OCI-LY7 (cell line): Measurements from ENCODE around the gene GRIK1. TPM values are rescaled to one million over a fixed set of nuclear protein-coding genes. Genes with fewer than 3 reads are reported as not detected.

Experiments used
- BruUV-seq: library from RNA; stranded (reverse); fragments of 400-500 nt; replicated peaks from 2 replicates; lab custom pipeline; 2021; lab: Mats Ljungman, UMichigan
- CTCF ChIA-PET: fragments of 300-600 bp; sonication (Branson Sonifier 250); formaldehyde crosslinking; loops from one replicate; lab custom pipeline; 2022; ENCODE audit warnings: antibody characterized with exemption; ENCODE audit not compliant: unreplicated experiment; lab: Charles Lee
- POLR2A ChIA-PET: fragments of 300-600 bp; sonication (Branson Sonifier 250); formaldehyde crosslinking; loops from one replicate; lab custom pipeline; 2022; ENCODE audit warnings: antibody characterized with exemption; lab: Charles Lee
- DNase-seq: peaks from one replicate; pipeline ENCODE4 v3.0.0-alpha.2; 2015; ENCODE audit warnings: low spot score
- H2AFZ ChIP-seq: fragments of 200-600 bp; sonication (generic), shearing (Covaris generic); 2 replicates; pipeline ENCODE4 v1.6.1; 2014; ENCODE audit warnings: mild to moderate bottlenecking, antibody characterized with exemption, low read length, moderate library complexity
- H3K27ac ChIP-seq: fragments of 200-600 bp; sonication (generic); 2 replicates; pipeline ENCODE4 v1.5.1; 2014; ENCODE audit warnings: mixed run types, low read depth, mild to moderate bottlenecking, moderate library complexity, low read length, inconsistent platforms; ENCODE audit not compliant: poor library complexity, severe bottlenecking
- H3K36me3 ChIP-seq: fragments of 200-600 bp; sonication (generic); 2 replicates; pipeline ENCODE4 v1.6.1; 2014; ENCODE audit warnings: mild to moderate bottlenecking, antibody characterized with exemption, low read length, moderate library complexity, mixed read lengths; ENCODE audit not compliant: insufficient read depth
- H3K4me1 ChIP-seq: fragments of 200-600 bp; sonication (generic); 2 replicates; pipeline ENCODE4 v1.5.1; 2014; ENCODE audit warnings: mild to moderate bottlenecking, low read length; ENCODE audit not compliant: insufficient read depth, poor library complexity, severe bottlenecking
- H3K4me2 ChIP-seq: fragments of 200-600 bp; sonication (generic); 2 replicates; pipeline ENCODE4 v1.6.1; 2014; ENCODE audit warnings: mild to moderate bottlenecking, low read length
- H3K4me3 ChIP-seq: fragments of 200-600 bp; sonication (generic); 2 replicates; pipeline ENCODE4 v1.5.1; 2014; ENCODE audit warnings: mild to moderate bottlenecking, low read depth, low read length; ENCODE audit not compliant: poor library complexity, severe bottlenecking
- H3K79me2 ChIP-seq: fragments of 200-600 bp; sonication (generic); 2 replicates; pipeline ENCODE4 v1.6.1; 2016; ENCODE audit warnings: low read depth, mild to moderate bottlenecking, low read length, moderate library complexity, mixed read lengths; ENCODE audit not compliant: insufficient read depth
- H3K9me2 ChIP-seq: fragments of 200-600 bp; sonication (generic); 2 replicates; pipeline ENCODE4 v1.6.1; 2016; ENCODE audit warnings: mild to moderate bottlenecking, low read length, mixed read lengths; ENCODE audit not compliant: insufficient read depth
- H3K9me3 ChIP-seq: fragments of 200-600 bp; sonication (generic); 2 replicates; pipeline ENCODE4 v1.6.1; 2014; ENCODE audit warnings: mild to moderate bottlenecking, mixed run types, low read length, mixed read lengths
- H4K20me1 ChIP-seq: fragments of 200-600 bp; sonication (generic); 2 replicates; pipeline ENCODE4 v1.6.1; 2014; ENCODE audit warnings: mild to moderate bottlenecking, antibody characterized with exemption, low read length, moderate library complexity, mixed read lengths; ENCODE audit not compliant: insufficient read depth
- CTCF ChIP-seq: fragments of 200-600 bp; sonication (generic); conservative IDR thresholded peaks from 2 replicates; pipeline ENCODE4 v1.5.1; 2014; ENCODE audit warnings: mild to moderate bottlenecking, antibody characterized with exemption, low read length, moderate library complexity, mixed read lengths
- EZH2phosphoT487 ChIP-seq: fragments of 200-600 bp; sonication (generic); IDR thresholded peaks from 2 replicates; pipeline ENCODE4 v1.6.1; 2018; ENCODE audit warnings: low read depth, borderline replicate concordance, mild to moderate bottlenecking, mixed run types, antibody characterized with exemption, low read length, moderate library complexity, mixed read lengths
- intact Hi-C: fragments of 100-400 bp; cut with micrococcal nuclease; formaldehyde crosslinking; loops from one replicate; pipeline ENCODE4 v1.10.0; 2022; ENCODE audit not compliant: unreplicated experiment
- total RNA-seq, 2 experiments: library from RNA; depleted of rRNA in 1 of 2; stranded (reverse); fragments of >200 nt in 1 of 2; shearing (Covaris generic) in 1 of 2; gene quantifications; 2 replicates each; pipeline ENCODE4 v1.2.3, GENCODE V29; 2014 to 2022

The GRIK1 gene
- total RNA-seq, 2 experiments from 2014 or later: 4.1 TPM; not detected in 1

DNA sequence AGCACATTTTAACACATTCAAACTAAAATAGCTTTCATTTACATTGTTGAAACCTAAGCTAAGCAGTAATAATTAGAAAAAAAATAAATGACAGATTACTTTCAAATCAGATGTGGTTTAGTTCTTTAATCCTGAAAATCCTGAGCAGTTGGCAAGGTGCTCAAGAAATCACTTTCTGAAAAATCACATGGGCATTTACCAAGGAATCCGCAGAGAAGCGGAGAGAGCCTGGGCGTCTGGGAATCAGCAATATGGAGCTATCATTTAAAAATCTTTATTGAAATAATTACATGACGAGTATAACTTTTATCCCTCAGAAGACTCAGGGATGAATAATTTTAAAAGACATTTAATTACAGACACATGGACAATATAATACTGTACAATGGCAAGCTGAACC, 30.2 kb downstream of the GRIK1 start:
- Histone ChIP-seq H3K79me2 (no peaks in the 10 kb centered on the region), H3K4me3 (no peak overlapping the region), H3K4me2 (no peak overlapping the region), H4K20me1 (no peaks in the 10 kb centered on the region), H3K4me1 (no peaks in the 10 kb centered on the region), H3K9me2 (no peaks in the 10 kb centered on the region), H3K36me3 (no peaks in the 10 kb centered on the region), H2AFZ (no peak overlapping the region), H3K27ac (no peak overlapping the region), H3K9me3 (no peaks in the 10 kb centered on the region)
- ChIA-PET CTCF (no interaction called here), POLR2A (interaction anchor here (0.5 to 1.5 kb wide), 3 partner anchors 30 to 196 kb away, joined by 3 to 4 read pairs (median 3); no protein-coding TSS in a partner anchor)
- intact Hi-C loops: no loop called here
- DNase-seq: no peak
- no TSS peak for BruUV-seq
- TF ChIP-seq EZH2phosphoT487: no peak

DNA sequence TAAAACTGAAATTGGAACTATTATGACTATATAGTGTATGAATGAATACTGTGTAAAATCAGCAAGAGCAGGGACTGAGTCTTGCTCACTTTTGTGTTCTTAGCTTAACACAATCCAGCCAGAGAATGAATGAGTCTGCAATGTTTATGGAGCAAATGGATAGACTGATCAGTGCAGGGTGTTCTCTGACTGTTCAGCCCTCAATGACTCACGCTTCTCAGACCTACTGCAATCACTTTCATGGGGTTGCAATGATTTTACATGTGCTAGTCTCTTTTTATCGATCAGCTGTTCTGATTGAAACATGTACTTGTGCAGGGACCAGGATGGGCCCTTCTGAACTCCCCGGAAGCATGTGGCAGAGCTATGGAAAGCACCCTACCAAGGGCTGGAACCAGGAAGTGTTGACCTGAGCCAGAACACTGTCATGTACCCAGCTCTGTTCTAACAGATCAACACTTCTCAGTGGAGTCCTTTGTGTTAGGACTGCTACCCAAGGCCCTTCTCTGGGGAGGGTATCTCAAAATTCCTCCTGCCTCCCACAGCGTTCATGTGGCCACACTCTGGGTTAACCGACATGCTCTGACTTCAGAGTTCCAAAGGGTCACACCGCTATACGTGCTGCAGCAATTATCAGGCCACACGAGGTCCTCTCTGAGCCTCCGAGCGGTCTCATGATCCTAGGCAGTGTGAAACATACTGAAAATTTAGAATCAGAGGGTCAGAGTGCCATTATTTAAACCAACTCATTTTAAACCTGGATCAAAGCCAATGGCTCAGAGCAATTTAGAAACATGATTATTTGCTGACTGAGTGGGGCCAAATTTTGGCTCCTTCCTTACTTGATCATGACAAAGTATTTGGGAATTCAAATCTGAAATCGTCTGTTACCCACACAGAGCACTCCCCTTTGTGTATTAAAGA, 35.2 kb downstream of the GRIK1 start:
- H3K4me1 ChIP-seq: no peaks in the 10 kb centered on the region
- H3K9me2 ChIP-seq: no peaks in the 10 kb centered on the region
- no peaks in the 10 kb centered on the region for H3K9me3 ChIP-seq
- H3K4me2 ChIP-seq: no peak overlapping the region
- no peak for DNase-seq
- intact Hi-C loops: no loop called here
- no peak overlapping the region for H3K27ac ChIP-seq
- no peak overlapping the region for H2AFZ ChIP-seq
- CTCF ChIA-PET: no interaction called here
- H4K20me1 ChIP-seq: no peaks in the 10 kb centered on the region
- POLR2A ChIA-PET: no interaction called here
- no peaks in the 10 kb centered on the region for H3K79me2 ChIP-seq
- no peaks in the 10 kb centered on the region for H3K36me3 ChIP-seq
- H3K4me3 ChIP-seq: no peak overlapping the region
- no TSS peak for BruUV-seq
- no peak for TF ChIP-seq EZH2phosphoT487
- no peak for TF ChIP-seq CTCF

GRCh38 chr21:29896884-29897283, 42.9 kb downstream of the GRIK1 start:
- intact Hi-C loops: no loop called here

More at GRCh38 chr21:29896884-29897283, 42.9 kb downstream of the GRIK1 start:
- TF ChIP-seq CTCF: no peak
- TF ChIP-seq EZH2phosphoT487: no peak
- no peak overlapping the region for H3K4me3 ChIP-seq
- DNase-seq: no peak
- BruUV-seq: no TSS peak
- H3K4me2 ChIP-seq: no peak overlapping the region
- H2AFZ ChIP-seq: no peak overlapping the region
- POLR2A ChIA-PET: interaction anchor here (0.7 to 0.9 kb wide), 2 partner anchors 11 to 270 kb away, joined by 3 read pairs; no protein-coding TSS in a partner anchor
- H3K27ac ChIP-seq: no peak overlapping the region
- CTCF ChIA-PET: no interaction called here
- H3K79me2 ChIP-seq: no peaks in the 10 kb centered on the region
- no peaks in the 10 kb centered on the region for H3K36me3 ChIP-seq
- H3K4me1 ChIP-seq: no peaks in the 10 kb centered on the region
- H3K9me2 ChIP-seq: no peaks in the 10 kb centered on the region
- H3K9me3 ChIP-seq: no peaks in the 10 kb centered on the region
- H4K20me1 ChIP-seq: no peaks in the 10 kb centered on the region
